Measurements from ENCODE around the gene FBP1. TPM values are rescaled to one million over a fixed set of nuclear protein-coding genes. Genes with fewer than 3 reads are reported as not detected.

The FBP1 gene
- total RNA-seq, result 0.19 and 0.21 TPM in 2 replicates

GRCh38 chr9:94639061-94639998 is at the start of gene FBP1:
FBP1 (minus strand) TSS chr9:94639518; CDS start chr9:94639310, 208 bp downstream.

GRCh38 chr9:94593459-94594345 is 45.6 kb downstream of the FBP1 start, which contains the start of gene FBP2:
FBP2 (minus strand) TSS chr9:94593824; CDS start chr9:94593726, 98 bp downstream.

GRCh38 chr9:94554439-94555331 is 84.6 kb downstream of the FBP1 start, which contains the start of gene PCAT7:
PCAT7 (plus strand) TSS chr9:94555083.

Other genes starting within 250 kb of the FBP1 start
- not detected in 2 replicates for gene PCAT7, start 84.4 kb downstream of the FBP1 start, total RNA-seq
- gene FBP2, start 45.7 kb downstream of the FBP1 start, total RNA-seq, result not detected in 2 replicates
- 111 and 112 TPM in 2 replicates for gene AOPEP, start 87.2 kb upstream of the FBP1 start, total RNA-seq